Activated gamma-delta T cell treated with anti-CD3 and anti-CD28 coated beads, Interleukin-2, amount 50 U/mL, for 16 hours (primary cell): ENCODE measurements around the gene PTGES3.
A peak's percentile ranks its signal among the peaks of the same experiment; 100 is the strongest.
"Not testable (repeated sequence)": the region's sequence is repeated elsewhere in the genome, so short reads cannot be mapped to it uniquely, and the experiment has no call there.

Experiments used
- DNase-seq: peaks from one replicate; pipeline ENCODE4 v3.0.0-alpha.2; 2020; ENCODE audit warnings: low read depth

PTGES3 gene

GRCh38 chr12:56688129-56688845 is at the start of gene PTGES3:
TSS of gene PTGES3 (minus strand) at chr12:56688284. CDS start at chr12:56687999, 285 bp downstream.
- DNase-seq, result peak; percentile 94

- DNase-seq, result no peak
Observed at GRCh38 chr12:56728139-56728861, 40.2 kb upstream of the PTGES3 start.

- DNase-seq, result not testable (repeated sequence)
Observed at GRCh38 chr12:56726196-56726675, 38.2 kb upstream of the PTGES3 start.

- no peak for DNase-seq
Observed at GRCh38 chr12:56725723-56726102, 37.6 kb upstream of the PTGES3 start.

GRCh38 chr12:56724972-56725722 is 37.1 kb upstream of the PTGES3 start, which contains the start of gene NACA:
TSS of gene NACA (minus strand) at chr12:56725299. CDS start at chr12:56724521, 778 bp downstream.
- DNase-seq, result peak; percentile 99

- DNase-seq, result no peak
Observed at GRCh38 chr12:56724701-56724971, 36.6 kb upstream of the PTGES3 start.

- DNase-seq, result no peak
Observed at GRCh38 chr12:56723889-56724700, 36.0 kb upstream of the PTGES3 start.

GRCh38 chr12:56723352-56723751 is 35.3 kb upstream of the PTGES3 start:
- DNase-seq, result no peak

- DNase-seq, result no peak
Observed at GRCh38 chr12:56722832-56723231, 34.7 kb upstream of the PTGES3 start.

- no peak for DNase-seq
Observed at GRCh38 chr12:56721721-56722120, 33.6 kb upstream of the PTGES3 start.

- DNase-seq, result no peak
Observed at GRCh38 chr12:56721216-56721615, 33.1 kb upstream of the PTGES3 start.

- DNase-seq, result no peak
Observed at GRCh38 chr12:56720731-56721151, 32.7 kb upstream of the PTGES3 start.

- no peak for DNase-seq
Observed at GRCh38 chr12:56719056-56719455, 31.0 kb upstream of the PTGES3 start.

GRCh38 chr12:56718636-56719035 is 30.6 kb upstream of the PTGES3 start:
- DNase-seq, result no peak

- DNase-seq, result no peak
Observed at GRCh38 chr12:56718149-56718548, 30.1 kb upstream of the PTGES3 start.

GRCh38 chr12:56716933-56717880 is 29.1 kb upstream of the PTGES3 start:
- DNase-seq, result no peak

- DNase-seq, result no peak
Observed at GRCh38 chr12:56716458-56716857, 28.4 kb upstream of the PTGES3 start.

GRCh38 chr12:56715798-56716197 is 27.7 kb upstream of the PTGES3 start:
- DNase-seq, result no peak

GRCh38 chr12:56714431-56714929 is 26.4 kb upstream of the PTGES3 start:
- no peak for DNase-seq

GRCh38 chr12:56713345-56713744 is 25.3 kb upstream of the PTGES3 start:
- no peak for DNase-seq
